WERI-Rb-1 (cell line): ENCODE data around the gene SLC2A9.

Experiments
- DNase-seq: peaks from one replicate; pipeline ENCODE4 v3.0.0-alpha.2; 2020
- H3K27ac ChIP-seq: fragments of 250-450 bp; sonication (Bioruptor Pico); 2 replicates; pipeline ENCODE4 v1.5.1; 2020; ENCODE audit warnings: mild to moderate bottlenecking, moderate library complexity
- H3K27me3 ChIP-seq: fragments of 250-450 bp; sonication (Bioruptor Pico); 2 replicates; pipeline ENCODE4 v1.5.1; 2021; ENCODE audit warnings: mild to moderate bottlenecking, low read depth, moderate library complexity; ENCODE audit not compliant: insufficient read depth, severe bottlenecking
- H3K36me3 ChIP-seq: fragments of 250-450 bp; sonication (Bioruptor Pico); 2 replicates; pipeline ENCODE4 v1.5.1; 2020; ENCODE audit warnings: mild to moderate bottlenecking, moderate library complexity
- H3K4me3 ChIP-seq: 2 replicates; pipeline ENCODE4 v1.5.1; 2011; ENCODE audit warnings: low read depth, mild to moderate bottlenecking, control low read depth, low read length
- H3K9me3 ChIP-seq: fragments of 250-450 bp; sonication (Bioruptor Pico); 2 replicates; pipeline ENCODE4 v1.5.1; 2021; ENCODE audit warnings: mild to moderate bottlenecking, moderate library complexity; ENCODE audit not compliant: severe bottlenecking
- CTCF ChIP-seq: IDR thresholded peaks from 2 replicates; pipeline ENCODE4 v1.5.1; 2011; ENCODE audit warnings: low read depth, mild to moderate bottlenecking, control low read depth, inconsistent platforms, low read length

Gene SLC2A9

DNA sequence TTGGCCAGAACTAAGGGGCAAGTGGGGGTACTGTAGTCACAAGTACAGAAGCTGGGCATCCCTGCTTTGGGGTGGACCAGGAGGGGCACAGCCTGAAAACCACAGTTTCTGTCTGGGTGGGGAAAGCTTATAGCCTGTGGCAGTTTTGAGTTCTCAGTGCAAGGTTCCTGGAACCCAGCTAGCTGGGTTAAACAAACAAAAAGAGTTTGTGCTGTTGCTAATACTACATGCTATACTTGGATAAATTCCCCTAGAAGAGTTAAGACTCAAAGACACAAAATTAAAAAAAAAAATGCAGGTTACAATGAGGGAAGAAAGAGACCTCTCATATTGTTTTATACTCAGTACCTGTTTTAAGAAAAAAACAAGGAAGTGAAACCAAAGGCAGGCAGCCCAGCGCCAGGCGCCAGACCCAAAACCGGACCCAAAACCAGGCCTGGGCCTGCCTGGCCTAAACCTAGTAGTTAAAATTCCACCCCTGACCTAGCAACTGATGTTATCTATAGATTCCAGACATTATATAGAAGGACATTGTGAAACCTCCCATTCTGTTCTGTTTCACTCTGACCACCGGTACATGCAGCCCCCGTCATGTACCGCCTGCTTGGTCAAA lies 50.8 kb downstream of the SLC2A9 start:
- no peak for DNase-seq
- H3K27me3 ChIP-seq: no peaks in the 10 kb centered on the region
- H3K4me3 ChIP-seq: no peak overlapping the region
- H3K27ac ChIP-seq: no peak overlapping the region
- no peak for TF ChIP-seq CTCF
- no peaks in the 10 kb centered on the region for H3K36me3 ChIP-seq
- H3K9me3 ChIP-seq: no peaks in the 10 kb centered on the region

DNA sequence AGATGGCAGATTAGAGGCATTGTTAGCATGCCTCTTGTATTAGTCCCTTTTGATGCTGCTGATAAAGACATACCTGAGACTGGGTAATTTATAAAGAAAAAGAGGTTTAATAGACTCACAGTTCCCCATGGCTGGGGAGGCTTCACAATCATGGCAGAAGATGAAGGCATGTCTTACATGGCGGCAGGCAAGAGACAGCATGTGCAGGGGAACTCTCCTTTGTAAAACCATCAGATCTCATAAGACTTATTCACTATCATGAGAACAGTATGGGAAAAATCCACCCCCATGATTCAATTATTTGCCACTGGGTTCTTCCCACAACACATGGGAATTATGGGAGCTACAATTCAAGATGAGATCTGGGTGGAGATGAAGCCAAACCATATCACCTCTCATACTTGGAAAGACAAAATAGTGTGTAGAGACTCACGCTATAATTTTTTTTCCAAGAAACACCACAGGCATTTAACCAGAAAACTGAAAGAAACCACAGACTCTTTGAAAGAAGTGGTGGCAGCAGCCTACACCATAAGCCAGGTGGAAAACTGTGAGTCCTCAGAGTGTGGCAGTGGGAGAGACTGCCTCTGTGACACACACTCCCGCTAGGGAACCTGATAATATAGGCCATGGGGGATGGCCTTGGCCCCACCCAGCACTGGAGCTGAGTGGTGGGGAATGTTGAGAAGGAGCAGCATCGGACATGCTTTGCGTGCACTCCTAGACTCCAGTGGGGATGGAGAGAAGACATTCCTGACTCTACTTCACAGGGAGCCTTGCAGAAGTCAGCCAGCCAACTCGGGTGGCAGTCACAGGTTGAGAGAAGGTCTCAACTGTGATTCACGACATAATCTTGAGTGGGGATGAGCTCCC lies 51.5 kb downstream of the SLC2A9 start:
- no peak overlapping the region for H3K4me3 ChIP-seq
- H3K27ac ChIP-seq: no peak overlapping the region
- no peak for DNase-seq
- no peaks in the 10 kb centered on the region for H3K9me3 ChIP-seq
- no peaks in the 10 kb centered on the region for H3K27me3 ChIP-seq
- TF ChIP-seq CTCF: no peak
- no peaks in the 10 kb centered on the region for H3K36me3 ChIP-seq

DNA sequence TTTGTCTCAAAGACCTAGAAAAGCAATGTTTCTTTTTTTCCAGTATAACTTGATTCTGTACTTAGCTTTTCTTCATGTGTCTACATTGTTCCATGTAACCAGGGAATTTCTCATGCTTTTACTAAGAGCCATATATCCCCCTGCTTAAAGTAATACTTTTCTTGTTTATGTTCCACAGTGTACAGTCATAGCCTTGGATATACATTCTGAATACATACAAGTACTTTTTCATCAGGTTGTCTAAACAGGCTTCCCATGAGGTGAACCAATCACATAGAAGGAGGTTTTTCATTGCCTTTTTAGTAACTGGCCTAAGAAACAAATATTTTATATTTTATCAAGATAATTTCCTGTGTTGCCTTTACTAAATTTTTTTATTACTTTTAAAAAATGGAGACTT lies 52.8 kb downstream of the SLC2A9 start:
- no peak for DNase-seq
- TF ChIP-seq CTCF: no peak
- H3K27ac ChIP-seq: no peak overlapping the region
- no peak overlapping the region for H3K4me3 ChIP-seq
- H3K9me3 ChIP-seq: no peaks in the 10 kb centered on the region
- H3K27me3 ChIP-seq: no peaks in the 10 kb centered on the region
- H3K36me3 ChIP-seq: no peaks in the 10 kb centered on the region

GRCh38 chr4:9964879-9965278 lies 56.4 kb downstream of the SLC2A9 start:
- TF ChIP-seq CTCF: no peak
- Histone ChIP-seq H3K27me3 (no peaks in the 10 kb centered on the region), H3K9me3 (peaks cover 2% of the 10 kb centered on the region), H3K27ac (no peak overlapping the region), H3K36me3 (no peaks in the 10 kb centered on the region), H3K4me3 (no peak overlapping the region)
- DNase-seq: no peak

DNA sequence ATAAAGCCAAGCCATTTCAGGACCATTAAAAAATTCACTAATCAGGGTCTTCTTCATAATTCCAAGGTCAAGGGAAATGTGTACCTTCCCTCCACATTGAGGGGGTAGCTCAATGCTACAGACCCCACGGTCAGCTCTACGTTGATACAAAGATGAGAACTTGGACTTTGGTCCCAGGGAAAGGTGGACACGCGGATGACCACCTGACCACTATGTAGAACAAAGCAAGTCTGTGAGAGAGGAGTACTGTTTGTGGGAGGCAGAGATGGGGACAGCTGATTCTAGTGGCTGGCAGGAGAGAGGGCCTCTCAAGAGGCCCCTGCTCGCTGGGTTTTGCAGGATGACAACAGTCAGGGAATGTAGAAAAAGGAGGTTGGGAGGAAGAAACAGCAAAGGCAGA lies 58.0 kb downstream of the SLC2A9 start:
- no peak overlapping the region for H3K4me3 ChIP-seq
- H3K36me3 ChIP-seq: no peaks in the 10 kb centered on the region
- peaks cover 2% of the 10 kb centered on the region for H3K9me3 ChIP-seq
- TF ChIP-seq CTCF: no peak
- no peaks in the 10 kb centered on the region for H3K27me3 ChIP-seq
- H3K27ac ChIP-seq: no peak overlapping the region
- DNase-seq: no peak
